Fibroblast of villous mesenchyme (primary cell): ENCODE measurements around the gene SH3GL1. TPM values are rescaled to one million over a fixed set of nuclear protein-coding genes. Genes with fewer than 3 reads are reported as not detected.

ENCODE experiments used
- DNase-seq: peaks from one replicate; pipeline ENCODE4 v3.0.0-alpha.2; 2010; ENCODE audit warnings: low read depth
- H3K4me3 ChIP-seq: 2 replicates; pipeline ENCODE4 v1.5.1; 2011; ENCODE audit warnings: low read depth, mild to moderate bottlenecking, low read length
- total RNA-seq: library from RNA; depleted of rRNA; stranded (reverse); fragments of >200 nt; gene quantifications from 2 replicates; pipeline ENCODE4 v1.2.3, GENCODE V29; 2012
- TF ChIP-seq, protein P1 (sequence below): IDR thresholded peaks from 2 replicates; pipeline ENCODE4 v1.5.1; 2012; ENCODE audit warnings: low read depth, mild to moderate bottlenecking, low read length; ENCODE audit not compliant: insufficient read depth

The SH3GL1 gene
- total RNA-seq, 1 donor = 65.2 TPM

DNA sequence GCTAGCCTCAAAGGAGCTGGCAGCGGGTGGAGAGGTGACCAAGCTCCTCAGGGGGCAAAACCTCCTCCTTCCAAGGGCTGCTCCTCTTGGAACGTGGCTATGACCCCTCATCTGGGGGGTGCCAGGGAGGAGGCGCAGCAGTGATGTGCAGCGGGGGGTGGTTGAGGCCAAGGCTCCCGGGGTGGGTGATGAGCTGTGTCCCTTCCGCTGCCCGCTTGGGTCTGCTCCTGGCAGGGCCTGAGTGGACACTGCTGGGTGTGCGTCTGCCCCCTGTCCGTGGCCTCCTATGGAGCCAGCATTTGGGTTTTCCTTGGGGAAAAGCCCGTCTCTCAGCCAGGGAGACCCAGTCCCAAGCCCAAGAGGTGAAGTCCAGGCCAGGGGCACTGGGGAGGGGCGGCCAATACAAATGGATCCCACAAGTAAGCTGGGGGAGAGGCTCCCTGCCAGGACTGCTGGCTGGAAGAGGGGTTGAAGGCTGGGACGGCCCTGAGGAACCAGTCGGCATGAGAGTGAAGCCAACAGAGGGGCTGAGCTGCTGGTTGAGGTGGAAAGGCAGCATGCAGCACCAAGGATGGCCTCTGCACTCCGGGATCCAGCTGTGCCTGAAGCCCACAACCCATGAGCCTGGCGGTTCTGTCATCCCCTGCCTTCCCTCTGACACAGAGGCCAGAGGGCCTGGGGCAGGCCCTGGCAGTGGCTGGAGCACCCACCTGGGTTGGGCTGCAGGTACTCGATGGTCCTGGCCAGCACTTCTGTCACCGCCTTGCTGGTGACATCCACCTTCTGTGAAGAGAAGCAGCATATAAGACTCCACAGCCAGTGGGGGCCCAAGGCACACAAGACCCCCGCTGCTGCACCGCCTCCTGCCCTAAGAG lies 34.3 kb downstream of the SH3GL1 start:
- DNase-seq = no peak
- no peak overlapping the region for H3K4me3 ChIP-seq
- TF ChIP-seq, protein P1, sequence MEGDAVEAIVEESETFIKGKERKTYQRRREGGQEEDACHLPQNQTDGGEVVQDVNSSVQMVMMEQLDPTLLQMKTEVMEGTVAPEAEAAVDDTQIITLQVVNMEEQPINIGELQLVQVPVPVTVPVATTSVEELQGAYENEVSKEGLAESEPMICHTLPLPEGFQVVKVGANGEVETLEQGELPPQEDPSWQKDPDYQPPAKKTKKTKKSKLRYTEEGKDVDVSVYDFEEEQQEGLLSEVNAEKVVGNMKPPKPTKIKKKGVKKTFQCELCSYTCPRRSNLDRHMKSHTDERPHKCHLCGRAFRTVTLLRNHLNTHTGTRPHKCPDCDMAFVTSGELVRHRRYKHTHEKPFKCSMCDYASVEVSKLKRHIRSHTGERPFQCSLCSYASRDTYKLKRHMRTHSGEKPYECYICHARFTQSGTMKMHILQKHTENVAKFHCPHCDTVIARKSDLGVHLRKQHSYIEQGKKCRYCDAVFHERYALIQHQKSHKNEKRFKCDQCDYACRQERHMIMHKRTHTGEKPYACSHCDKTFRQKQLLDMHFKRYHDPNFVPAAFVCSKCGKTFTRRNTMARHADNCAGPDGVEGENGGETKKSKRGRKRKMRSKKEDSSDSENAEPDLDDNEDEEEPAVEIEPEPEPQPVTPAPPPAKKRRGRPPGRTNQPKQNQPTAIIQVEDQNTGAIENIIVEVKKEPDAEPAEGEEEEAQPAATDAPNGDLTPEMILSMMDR = no peak

DNA sequence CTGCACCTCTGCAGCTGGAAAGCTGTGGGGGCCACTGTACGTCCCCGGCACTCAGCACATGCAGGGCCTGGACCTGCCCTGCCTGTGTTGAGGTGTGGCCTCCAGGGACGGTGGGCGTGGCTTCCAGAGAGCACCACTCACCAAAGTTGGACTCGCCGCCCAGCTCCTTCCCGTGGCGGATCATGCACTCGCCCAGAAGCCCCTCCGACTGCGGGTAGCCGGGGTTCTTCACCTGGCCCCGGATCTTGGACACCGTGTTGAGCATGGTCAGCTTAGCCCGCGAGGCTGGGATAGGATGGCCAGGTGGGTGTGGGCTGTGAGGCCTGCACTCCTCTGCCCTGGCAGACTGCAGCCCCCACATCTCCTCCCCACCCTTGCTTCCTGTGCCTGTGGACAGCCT lies 35.0 kb downstream of the SH3GL1 start:
- DNase-seq = no peak
- no peak overlapping the region for H3K4me3 ChIP-seq
- TF ChIP-seq, protein P1 = no peak

DNA sequence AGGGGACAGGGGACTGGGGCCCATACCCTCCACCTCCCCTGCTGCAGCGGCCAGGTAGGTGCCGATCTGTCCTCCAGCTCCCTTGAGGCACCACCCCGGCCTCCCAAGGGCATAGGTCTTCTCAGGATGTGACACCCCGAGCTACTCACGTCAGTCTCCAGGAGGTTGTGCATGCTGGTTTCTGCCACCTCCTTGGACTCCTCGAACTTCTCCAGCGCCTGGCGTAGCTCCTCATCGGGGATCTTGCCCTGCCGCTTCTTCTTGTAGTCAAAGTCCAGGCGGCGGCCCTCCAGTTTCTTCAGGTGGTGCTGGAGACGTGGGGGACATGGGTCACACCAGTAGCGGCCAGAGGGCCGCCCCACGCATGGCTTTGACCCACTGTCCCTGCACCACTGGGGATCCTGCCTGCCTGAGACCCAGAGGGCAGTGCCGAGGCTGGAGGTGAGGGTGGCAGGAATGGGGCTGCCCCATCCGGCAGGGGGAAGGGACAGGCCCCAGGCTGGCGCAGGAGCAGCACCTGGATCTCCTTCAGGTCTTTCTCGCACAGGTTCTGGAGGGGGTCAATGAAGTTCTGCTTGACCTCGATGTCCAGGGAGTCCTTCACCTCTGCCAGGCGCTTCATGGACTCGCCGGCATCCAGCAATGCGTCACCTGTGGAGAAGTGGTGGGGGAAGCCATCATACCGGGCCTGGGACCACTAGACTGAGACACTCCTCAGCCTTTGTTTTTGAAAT lies 36.6 kb downstream of the SH3GL1 start:
- TF ChIP-seq, protein P1 = no peak
- no peak for DNase-seq
- no peak overlapping the region for H3K4me3 ChIP-seq

DNA sequence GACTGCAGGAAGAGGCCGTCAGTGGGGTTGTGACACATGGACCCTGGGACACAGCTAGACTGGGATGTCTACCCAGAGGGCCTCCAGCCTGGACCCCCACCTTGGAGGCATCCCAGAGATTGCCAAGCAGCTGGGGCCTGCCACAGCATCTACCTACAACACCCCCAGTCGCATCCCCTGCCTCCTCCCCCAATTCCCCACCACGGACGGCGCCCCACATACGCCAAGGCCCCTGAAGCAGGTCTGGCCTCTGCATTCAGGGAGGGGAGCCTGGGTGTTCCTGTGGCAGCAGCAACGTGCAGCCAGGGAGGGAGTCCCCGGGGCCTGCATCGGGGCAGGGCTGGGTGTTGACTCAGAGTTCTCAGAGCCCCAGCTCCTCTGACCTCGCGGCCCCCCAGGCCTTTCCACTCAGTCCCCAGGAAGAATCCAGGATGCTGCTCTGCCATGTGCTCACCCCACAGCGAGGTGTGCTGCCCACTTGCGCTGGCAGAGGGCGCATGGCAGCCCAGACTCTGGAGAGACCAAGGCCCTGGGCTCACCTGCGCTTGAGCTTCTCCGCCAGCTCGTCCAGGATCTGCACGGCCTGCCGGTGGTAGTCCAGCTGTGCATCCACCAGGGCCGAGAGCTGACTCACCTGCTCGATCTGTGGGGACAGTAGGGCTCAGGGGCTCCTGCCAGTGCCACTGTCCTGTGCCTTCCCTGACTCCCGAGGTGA lies 37.4 kb downstream of the SH3GL1 start:
- DNase-seq = no peak
- H3K4me3 ChIP-seq = no peak overlapping the region
- TF ChIP-seq, protein P1 = peak; percentile 21

DNA sequence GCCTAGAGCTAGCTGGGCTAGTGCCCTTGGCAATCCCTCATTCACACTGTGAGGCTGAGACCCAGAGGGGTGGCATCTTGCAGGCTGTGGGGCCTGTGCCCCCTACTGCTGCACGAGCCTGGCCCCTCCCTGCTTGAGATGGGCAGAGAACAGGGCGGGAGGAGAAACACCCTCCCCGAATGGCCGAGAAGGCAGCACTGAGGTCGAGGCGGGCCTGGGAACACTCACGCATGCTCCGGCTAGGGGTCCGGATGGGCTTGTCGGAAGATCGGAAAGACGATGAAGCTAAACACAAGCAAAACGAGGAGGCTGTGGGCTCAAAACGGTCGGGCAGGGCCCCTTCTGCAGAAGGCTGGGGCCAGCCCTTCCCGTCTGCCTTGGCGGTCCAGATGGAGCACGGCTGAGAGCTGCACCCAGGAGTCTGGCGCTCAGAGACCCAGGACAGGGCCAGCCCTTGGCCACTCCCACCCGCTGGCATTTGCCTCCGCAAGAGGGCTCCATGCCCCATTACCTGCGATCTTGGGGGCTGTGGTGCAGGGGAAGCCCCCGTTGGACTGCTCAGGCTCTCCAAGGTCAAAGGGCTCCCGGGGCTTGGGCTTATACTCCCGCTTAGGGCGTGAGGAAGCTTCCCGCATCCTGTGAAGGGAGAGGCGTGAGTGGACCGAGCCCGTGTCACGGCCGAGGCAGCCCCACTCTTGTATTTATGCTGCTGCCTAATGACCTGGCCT lies 38.1 kb downstream of the SH3GL1 start:
- H3K4me3 ChIP-seq = no peak overlapping the region
- TF ChIP-seq, protein P1 = no peak
- DNase-seq = no peak
